WERI-Rb-1 (cell line): ENCODE measurements around the gene SGPL1.

Source experiments
- DNase-seq: peaks from one replicate; pipeline ENCODE4 v3.0.0-alpha.2; 2020
- H3K27ac ChIP-seq: fragments of 250-450 bp; sonication (Bioruptor Pico); 2 replicates; pipeline ENCODE4 v1.5.1; 2020; ENCODE audit warnings: mild to moderate bottlenecking, moderate library complexity
- H3K27me3 ChIP-seq: fragments of 250-450 bp; sonication (Bioruptor Pico); 2 replicates; pipeline ENCODE4 v1.5.1; 2021; ENCODE audit warnings: mild to moderate bottlenecking, low read depth, moderate library complexity; ENCODE audit not compliant: insufficient read depth, severe bottlenecking
- H3K36me3 ChIP-seq: fragments of 250-450 bp; sonication (Bioruptor Pico); 2 replicates; pipeline ENCODE4 v1.5.1; 2020; ENCODE audit warnings: mild to moderate bottlenecking, moderate library complexity
- H3K4me3 ChIP-seq: 2 replicates; pipeline ENCODE4 v1.5.1; 2011; ENCODE audit warnings: low read depth, mild to moderate bottlenecking, control low read depth, low read length
- H3K9me3 ChIP-seq: fragments of 250-450 bp; sonication (Bioruptor Pico); 2 replicates; pipeline ENCODE4 v1.5.1; 2021; ENCODE audit warnings: mild to moderate bottlenecking, moderate library complexity; ENCODE audit not compliant: severe bottlenecking
- TF ChIP-seq, protein P1 (sequence below): IDR thresholded peaks from 2 replicates; pipeline ENCODE4 v1.5.1; 2011; ENCODE audit warnings: low read depth, mild to moderate bottlenecking, control low read depth, inconsistent platforms, low read length

Gene SGPL1

GRCh38 chr10:70812814-70813213, 2.9 kb upstream of the SGPL1 start:
- TF ChIP-seq, protein P1, sequence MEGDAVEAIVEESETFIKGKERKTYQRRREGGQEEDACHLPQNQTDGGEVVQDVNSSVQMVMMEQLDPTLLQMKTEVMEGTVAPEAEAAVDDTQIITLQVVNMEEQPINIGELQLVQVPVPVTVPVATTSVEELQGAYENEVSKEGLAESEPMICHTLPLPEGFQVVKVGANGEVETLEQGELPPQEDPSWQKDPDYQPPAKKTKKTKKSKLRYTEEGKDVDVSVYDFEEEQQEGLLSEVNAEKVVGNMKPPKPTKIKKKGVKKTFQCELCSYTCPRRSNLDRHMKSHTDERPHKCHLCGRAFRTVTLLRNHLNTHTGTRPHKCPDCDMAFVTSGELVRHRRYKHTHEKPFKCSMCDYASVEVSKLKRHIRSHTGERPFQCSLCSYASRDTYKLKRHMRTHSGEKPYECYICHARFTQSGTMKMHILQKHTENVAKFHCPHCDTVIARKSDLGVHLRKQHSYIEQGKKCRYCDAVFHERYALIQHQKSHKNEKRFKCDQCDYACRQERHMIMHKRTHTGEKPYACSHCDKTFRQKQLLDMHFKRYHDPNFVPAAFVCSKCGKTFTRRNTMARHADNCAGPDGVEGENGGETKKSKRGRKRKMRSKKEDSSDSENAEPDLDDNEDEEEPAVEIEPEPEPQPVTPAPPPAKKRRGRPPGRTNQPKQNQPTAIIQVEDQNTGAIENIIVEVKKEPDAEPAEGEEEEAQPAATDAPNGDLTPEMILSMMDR, result no peak
- no peaks in the 10 kb centered on the region for H3K27me3 ChIP-seq
- H3K9me3 ChIP-seq, result no peaks in the 10 kb centered on the region
- no peak overlapping the region for H3K27ac ChIP-seq
- peaks cover 9% of the 10 kb centered on the region for H3K36me3 ChIP-seq
- no peak for DNase-seq
- no peak overlapping the region for H3K4me3 ChIP-seq

- DNase-seq, result no peak
- TF ChIP-seq, protein P1, result no peak
- Histone ChIP-seq H3K27me3 (no peaks in the 10 kb centered on the region), H3K4me3 (no peak overlapping the region), H3K36me3 (peaks cover 21% of the 10 kb centered on the region), H3K27ac (no peak overlapping the region), H3K9me3 (no peaks in the 10 kb centered on the region)
These were observed 1.6 kb upstream of the SGPL1 start for GRCh38 chr10:70814126-70814525.

GRCh38 chr10:70816220-70816894, 609 bp downstream of the SGPL1 start:
- peak overlapping the region; percentile 60 for H3K4me3 ChIP-seq
- no peaks in the 10 kb centered on the region for H3K27me3 ChIP-seq
- H3K9me3 ChIP-seq, result no peaks in the 10 kb centered on the region
- H3K36me3 ChIP-seq, result peaks cover 38% of the 10 kb centered on the region
- H3K27ac ChIP-seq, result peak overlapping the region; percentile 89
- TF ChIP-seq, protein P1, result no peak
- DNase-seq, result peak; percentile 76

GRCh38 chr10:70820976-70821750, 5.4 kb downstream of the SGPL1 start:
- Histone ChIP-seq H3K4me3 (no peak overlapping the region), H3K36me3 (peaks cover 63% of the 10 kb centered on the region), H3K9me3 (no peaks in the 10 kb centered on the region), H3K27me3 (no peaks in the 10 kb centered on the region), H3K27ac (no peak overlapping the region)
- DNase-seq, result no peak
- TF ChIP-seq, protein P1, result no peak

DNA sequence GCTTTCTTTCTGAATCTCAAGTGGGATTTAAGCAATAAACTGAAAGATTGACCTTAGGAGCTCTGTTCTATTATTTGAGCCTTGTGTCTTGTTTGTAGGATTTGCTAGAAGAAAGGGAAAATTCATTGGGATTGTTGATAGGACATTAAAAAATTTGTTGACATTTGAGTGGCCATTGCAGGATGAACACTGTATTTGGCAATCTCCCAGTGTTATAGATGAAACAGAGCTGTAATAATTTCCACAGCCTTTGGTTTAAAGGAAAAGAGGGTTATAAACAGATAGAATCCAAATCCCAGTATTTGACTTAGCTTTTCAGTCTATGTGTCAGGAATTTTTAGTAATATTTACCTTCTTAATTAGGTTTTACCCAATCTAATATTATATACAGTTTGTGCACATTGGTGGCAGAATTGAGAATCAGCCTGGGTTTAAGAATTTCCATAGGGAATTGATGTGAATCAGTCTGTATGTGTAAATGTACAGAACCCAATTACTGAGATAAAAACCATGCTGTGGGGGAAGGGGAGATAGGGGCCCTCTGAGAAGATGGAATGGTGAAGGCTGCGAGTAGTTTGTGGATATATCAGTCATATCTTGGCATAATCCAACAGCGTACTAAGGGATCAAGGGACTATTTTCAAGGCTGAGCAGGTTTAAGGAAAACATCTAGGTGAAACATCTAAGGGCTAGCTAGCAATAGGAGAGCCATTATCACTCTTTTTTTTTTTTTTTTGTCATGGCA, 6.5 kb downstream of the SGPL1 start:
- TF ChIP-seq, protein P1, result no peak
- H3K36me3 ChIP-seq, result peaks cover 66% of the 10 kb centered on the region
- no peak overlapping the region for H3K27ac ChIP-seq

More for the DNA sequence above, 6.5 kb downstream of the SGPL1 start:
- DNase-seq, result no peak
- Histone ChIP-seq H3K9me3 (no peaks in the 10 kb centered on the region), H3K4me3 (no peak overlapping the region), H3K27me3 (no peaks in the 10 kb centered on the region)
